SK-MEL-5 (cell line): ENCODE measurements around the gene CSRP2. TPM values are rescaled to one million over a fixed set of nuclear protein-coding genes. Genes with fewer than 3 reads are reported as not detected.

Experiments used
- DNase-seq: peaks from one replicate; pipeline ENCODE4 v3.0.0-alpha.2; 2016; ENCODE audit warnings: low read depth, low spot score
- in situ Hi-C: cut with HindIII; loops from 2 replicates; pipeline ENCODE4 v1.10.0; 2016; ENCODE audit warnings: low sequenced_read_pairs, high pct_unique_total_duplicates, low pct_unique_long_range_greater_than_20kb
- total RNA-seq: library from RNA; depleted of rRNA; stranded (reverse); fragments of >200 nt; shearing (Covaris generic); gene quantifications from 2 replicates; pipeline ENCODE4 v1.2.3, GENCODE V29; 2014; rRNA removed

Gene CSRP2
- total RNA-seq, 1 experiment from 2014 or later, result 20.2 TPM

DNA sequence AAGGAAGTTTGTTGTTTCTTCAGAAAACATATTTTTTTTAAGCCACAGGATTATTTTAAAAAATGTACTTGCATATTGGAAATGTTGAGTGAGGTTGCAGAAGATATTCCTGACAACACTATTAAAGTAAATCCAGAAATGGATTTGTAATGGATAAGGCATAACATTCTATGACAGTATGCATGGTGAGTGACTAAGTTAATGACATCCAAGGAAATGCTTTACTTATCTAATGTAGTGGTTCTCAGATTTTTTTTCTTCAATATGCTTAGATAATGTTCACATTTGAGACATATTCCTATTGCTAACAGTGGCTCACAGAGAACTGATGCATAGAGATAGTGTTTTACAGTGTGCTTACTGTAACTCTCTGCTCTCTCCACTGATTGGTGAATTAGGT is 65.6 kb downstream of the CSRP2 start:
- in situ Hi-C loops, result no loop called here
- DNase-seq, result no peak

DNA sequence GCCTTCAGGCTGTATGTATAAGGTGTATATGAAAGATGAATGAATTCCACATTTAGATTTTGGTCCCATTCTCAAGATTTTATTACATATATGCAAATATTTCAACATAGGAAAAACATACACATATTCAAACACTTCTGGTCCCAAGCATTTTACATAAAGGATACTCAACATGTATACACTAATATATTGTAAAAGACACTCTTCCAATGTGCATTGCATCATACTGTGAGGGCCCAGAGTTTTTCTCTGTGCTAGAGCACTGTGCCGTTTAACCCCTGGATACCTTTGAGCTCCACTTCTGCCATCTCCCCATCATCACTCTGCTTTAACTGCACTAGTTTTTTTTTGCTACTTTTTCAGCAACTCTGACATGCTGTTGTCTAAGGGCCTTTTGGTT is 66.8 kb downstream of the CSRP2 start:
- in situ Hi-C loops, result no loop called here
- no peak for DNase-seq

GRCh38 chr12:76810671-76811419 is 68.0 kb downstream of the CSRP2 start:
- in situ Hi-C loops, result no loop called here

More at GRCh38 chr12:76810671-76811419, 68.0 kb downstream of the CSRP2 start:
- DNase-seq, result no peak

Other genes with a start within 250 kb of the CSRP2 start
- gene ZDHHC17, start 114.9 kb downstream of the CSRP2 start, total RNA-seq, result 28.7 and 33.5 TPM in 2 replicates
- gene E2F7, start 186.6 kb upstream of the CSRP2 start, total RNA-seq, result 5.0 and 6.8 TPM in 2 replicates